ENCODE results near the gene DMD.

DMD gene

DNA sequence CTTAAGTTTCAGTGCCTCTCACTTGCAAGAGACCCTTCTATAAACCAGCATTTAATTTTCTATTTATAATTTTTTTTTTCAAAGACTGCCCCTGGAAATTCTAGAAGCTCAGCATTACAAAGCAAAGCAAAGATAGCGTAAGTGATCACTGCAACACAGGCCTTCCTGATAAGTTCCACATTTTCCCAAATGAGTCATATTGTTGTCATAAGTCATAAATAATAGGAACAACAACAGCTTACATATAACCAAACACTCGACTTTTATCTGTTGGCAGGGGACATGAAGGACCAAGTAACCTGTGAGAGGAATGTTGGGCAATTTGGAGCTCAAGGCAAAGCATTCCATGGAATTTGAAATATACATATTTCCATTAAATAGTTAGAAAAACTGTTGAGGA is 815.5 kb downstream of the DMD start:
- Histone ChIP-seq H3K27ac (no peak overlapping the region), H3K36me3 (ENCODE audit: insufficient read depth, low read length) (no peaks in the 10 kb centered on the region), H3K9me3 (ENCODE audit: low read depth, low read length) (no peaks in the 10 kb centered on the region), H3K4me3 (no peak overlapping the region), H3K9ac (ENCODE audit: insufficient read length) (no peak overlapping the region)
- TF ChIP-seq POLR2AphosphoS5 (IDR thresholded peaks at IDR 0.05; ENCODE audit: borderline replicate concordance, low read depth, low read length) (no peak), EZH2 (IDR thresholded peaks at IDR 0.05) (no peak), FOXP2 (optimal IDR thresholded peaks at IDR 0.05; ENCODE audit: control extremely low read depth, extremely low read length, insufficient read depth) (no peak)
- DNase-seq (ENCODE audit: low read depth, low spot score) = no peak

DNA sequence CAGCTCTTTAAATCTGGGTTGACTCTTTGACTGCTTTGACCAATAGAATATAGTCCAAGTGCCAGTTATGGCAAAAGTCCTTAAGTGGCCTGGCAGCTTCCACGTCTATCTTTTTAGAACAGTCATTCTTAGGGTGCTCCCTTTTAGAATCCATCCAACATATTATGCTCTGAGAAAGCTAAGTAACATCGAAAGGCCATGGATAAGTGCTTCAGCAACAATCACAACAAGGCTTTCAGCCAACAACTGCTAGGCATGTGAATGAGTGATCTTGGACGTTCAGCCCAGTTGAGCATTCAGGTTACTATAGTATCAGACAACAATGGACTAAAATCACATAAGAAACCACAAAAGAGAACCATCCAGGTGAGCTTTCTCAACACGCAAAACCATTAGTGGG is 818.7 kb downstream of the DMD start:
- Histone ChIP-seq H3K9ac (ENCODE audit: insufficient read length) (no peak overlapping the region), H3K4me3 (no peak overlapping the region), H3K27ac (no peak overlapping the region), H3K36me3 (ENCODE audit: insufficient read depth, low read length) (no peaks in the 10 kb centered on the region), H3K9me3 (ENCODE audit: low read depth, low read length) (no peaks in the 10 kb centered on the region)
- TF ChIP-seq FOXP2 (optimal IDR thresholded peaks at IDR 0.05; ENCODE audit: control extremely low read depth, extremely low read length, insufficient read depth) (no peak), POLR2AphosphoS5 (IDR thresholded peaks at IDR 0.05; ENCODE audit: borderline replicate concordance, low read depth, low read length) (no peak), EZH2 (IDR thresholded peaks at IDR 0.05) (no peak)
- DNase-seq (ENCODE audit: low read depth, low spot score) = no peak

DNA sequence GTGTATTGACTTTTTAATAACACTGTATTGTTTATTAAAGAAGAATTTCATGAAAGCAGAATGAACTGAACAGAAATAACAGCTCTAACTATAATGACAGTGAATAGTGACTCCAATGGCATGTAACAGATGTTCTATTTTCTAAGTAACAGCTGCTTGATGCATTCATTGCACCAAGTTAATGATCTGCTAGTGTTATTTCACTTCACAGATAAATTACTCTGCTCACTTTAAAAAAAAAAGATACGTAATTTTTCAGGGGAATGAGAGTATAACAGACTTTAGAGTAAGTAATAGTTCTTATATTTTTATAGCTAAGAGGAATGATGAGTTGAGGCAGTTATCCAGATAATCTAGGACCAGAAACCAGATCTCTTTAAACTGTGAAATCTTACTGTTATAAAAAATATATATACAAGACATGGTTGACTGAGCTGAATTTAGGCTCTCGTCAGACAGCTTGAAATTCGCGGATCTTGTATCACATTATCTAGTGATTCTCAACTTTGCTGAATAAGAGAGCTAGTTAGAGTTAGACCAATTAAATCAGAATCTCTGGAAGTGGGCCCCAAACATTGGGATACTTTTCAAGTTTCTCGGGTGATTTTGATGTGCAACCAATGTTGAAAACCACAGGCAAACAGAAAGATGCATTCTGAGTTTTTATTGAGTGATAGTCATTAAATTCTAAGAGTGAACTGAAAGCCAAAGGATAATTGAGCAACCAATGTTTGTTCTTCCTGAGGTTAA is 840.7 kb downstream of the DMD start:
- TF ChIP-seq EZH2 (IDR thresholded peaks at IDR 0.05) (no peak), FOXP2 (optimal IDR thresholded peaks at IDR 0.05; ENCODE audit: control extremely low read depth, extremely low read length, insufficient read depth) (no peak), POLR2AphosphoS5 (IDR thresholded peaks at IDR 0.05; ENCODE audit: borderline replicate concordance, low read depth, low read length) (no peak)
- Histone ChIP-seq H3K27ac (no peak overlapping the region), H3K36me3 (ENCODE audit: insufficient read depth, low read length) (no peaks in the 10 kb centered on the region), H3K9ac (ENCODE audit: insufficient read length) (no peak overlapping the region), H3K4me3 (no peak overlapping the region), H3K9me3 (ENCODE audit: low read depth, low read length) (no peaks in the 10 kb centered on the region)
- no peak for DNase-seq (ENCODE audit: low read depth, low spot score)

DNA sequence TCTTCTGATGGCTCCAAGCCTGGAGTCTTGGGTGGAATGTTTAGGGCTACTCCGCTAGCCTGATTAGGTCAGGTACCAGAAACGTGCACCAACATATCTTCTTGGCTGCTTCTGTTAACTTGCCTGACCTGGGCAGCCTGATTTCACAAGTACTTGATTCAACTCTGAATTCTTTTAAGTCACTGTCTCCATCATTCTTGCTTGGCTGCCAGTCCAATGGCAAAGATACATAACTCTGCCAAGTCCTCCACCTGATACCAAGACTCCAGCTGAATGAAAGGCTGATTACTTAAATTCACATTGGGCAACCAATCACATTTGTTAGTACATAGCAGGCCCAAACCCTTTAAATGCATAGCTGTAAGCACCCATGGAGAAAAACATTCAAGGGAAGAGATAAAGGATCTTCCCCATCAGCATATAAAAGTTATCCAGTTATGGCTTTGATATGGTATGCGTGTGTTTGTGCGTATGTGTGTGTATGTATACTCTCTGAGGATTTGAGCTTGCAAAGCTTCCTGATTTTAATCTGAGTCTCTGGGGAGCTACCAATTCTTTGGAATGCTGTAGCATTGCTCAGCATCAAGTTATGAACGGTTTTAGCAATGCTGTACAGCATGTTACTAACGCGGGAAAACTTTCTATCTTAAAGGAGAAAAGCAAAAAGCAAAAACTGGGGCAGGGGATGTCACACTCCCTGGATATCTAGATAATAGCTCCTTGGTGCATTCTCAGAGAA is 917.2 kb downstream of the DMD start:
- TF ChIP-seq FOXP2 (optimal IDR thresholded peaks at IDR 0.05; ENCODE audit: control extremely low read depth, extremely low read length, insufficient read depth) (no peak), EZH2 (IDR thresholded peaks at IDR 0.05) (no peak)

DNA sequence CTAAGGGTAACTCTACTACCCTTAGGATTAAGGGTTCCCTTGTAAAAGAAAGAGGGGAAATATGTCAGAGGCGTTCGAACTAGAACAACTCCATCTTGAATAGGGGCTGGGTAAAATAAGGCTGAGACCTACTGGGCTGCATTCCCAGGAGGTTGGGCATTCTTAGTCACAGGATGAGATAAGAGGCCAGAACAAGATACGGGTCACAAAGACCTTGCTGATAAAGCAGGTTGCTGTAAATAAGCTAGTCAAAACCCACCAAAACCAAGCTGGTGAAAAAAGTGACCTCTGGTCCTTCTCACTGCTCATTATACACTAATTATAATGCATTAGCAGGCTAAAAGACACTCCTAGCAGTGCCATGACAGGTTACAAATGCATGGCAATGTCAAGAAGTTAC is 922.0 kb downstream of the DMD start:
- H3K9ac ChIP-seq (ENCODE audit: insufficient read length) = no peak overlapping the region

More for the DNA sequence above, 917.2 kb downstream of the DMD start:
- no peaks in the 10 kb centered on the region for H3K9me3 ChIP-seq (ENCODE audit: low read depth, low read length)
- H3K36me3 ChIP-seq (ENCODE audit: insufficient read depth, low read length) = no peaks in the 10 kb centered on the region
- no peak overlapping the region for H3K4me3 ChIP-seq
- DNase-seq (ENCODE audit: low read depth, low spot score) = no peak
- no peak overlapping the region for H3K9ac ChIP-seq (ENCODE audit: insufficient read length)
- H3K27ac ChIP-seq = no peak overlapping the region

DNA sequence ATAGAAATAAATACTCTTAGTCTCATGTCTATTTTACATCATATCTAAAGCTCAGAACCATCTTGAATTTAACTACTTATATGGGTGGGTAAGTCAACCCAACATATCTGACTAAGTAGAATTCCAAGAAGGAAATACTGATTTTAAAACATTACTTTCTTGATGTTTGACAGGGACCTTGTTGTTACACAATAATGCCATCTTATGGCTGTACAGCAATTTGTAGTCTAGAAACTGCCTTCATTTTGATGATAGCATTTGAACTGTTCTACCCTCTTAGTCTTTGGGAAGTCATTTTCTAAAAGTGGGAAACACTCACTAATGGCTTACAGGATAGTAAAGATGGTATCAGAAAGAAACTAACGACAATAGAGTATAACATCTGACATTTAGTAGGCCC is 929.5 kb downstream of the DMD start:
- no peaks in the 10 kb centered on the region for H3K9me3 ChIP-seq (ENCODE audit: low read depth, low read length)
- H3K27ac ChIP-seq = no peak overlapping the region
- no peaks in the 10 kb centered on the region for H3K36me3 ChIP-seq (ENCODE audit: insufficient read depth, low read length)
- no peak for TF ChIP-seq POLR2AphosphoS5 (IDR thresholded peaks at IDR 0.05; ENCODE audit: borderline replicate concordance, low read depth, low read length)
- no peak for TF ChIP-seq FOXP2 (optimal IDR thresholded peaks at IDR 0.05; ENCODE audit: control extremely low read depth, extremely low read length, insufficient read depth)
- TF ChIP-seq EZH2 (IDR thresholded peaks at IDR 0.05) = no peak
- no peak for DNase-seq (ENCODE audit: low read depth, low spot score)
- no peak overlapping the region for H3K4me3 ChIP-seq
- H3K9ac ChIP-seq (ENCODE audit: insufficient read length) = no peak overlapping the region

More for the DNA sequence above, 922.0 kb downstream of the DMD start:
- Histone ChIP-seq H3K9me3 (ENCODE audit: low read depth, low read length) (no peaks in the 10 kb centered on the region), H3K36me3 (ENCODE audit: insufficient read depth, low read length) (no peaks in the 10 kb centered on the region), H3K27ac (no peak overlapping the region), H3K4me3 (no peak overlapping the region)
- TF ChIP-seq FOXP2 (optimal IDR thresholded peaks at IDR 0.05; ENCODE audit: control extremely low read depth, extremely low read length, insufficient read depth) (no peak), EZH2 (IDR thresholded peaks at IDR 0.05) (no peak), POLR2AphosphoS5 (IDR thresholded peaks at IDR 0.05; ENCODE audit: borderline replicate concordance, low read depth, low read length) (no peak)
- DNase-seq (ENCODE audit: low read depth, low spot score) = no peak

DNA sequence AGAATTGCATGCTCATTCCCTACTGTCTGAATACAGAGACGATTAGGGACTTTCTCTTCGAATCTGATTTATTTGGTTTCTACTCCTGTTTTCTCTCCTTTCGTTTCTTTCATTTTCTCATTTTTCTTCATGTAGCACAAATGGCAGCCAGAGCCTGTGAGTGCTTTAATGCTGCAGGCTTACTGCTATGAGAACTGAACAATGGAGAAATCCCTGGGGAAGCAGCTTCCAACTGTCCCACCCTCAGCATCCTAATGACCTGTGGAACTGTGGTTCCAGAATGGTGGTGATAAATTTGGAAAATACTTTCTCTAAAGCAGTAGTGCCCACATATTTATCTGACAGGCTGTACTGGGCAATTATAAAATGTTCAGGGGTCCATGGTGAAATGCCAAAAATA is 930.4 kb downstream of the DMD start:
- H3K9ac ChIP-seq (ENCODE audit: insufficient read length) = no peak overlapping the region
- TF ChIP-seq EZH2 (IDR thresholded peaks at IDR 0.05) (no peak), POLR2AphosphoS5 (IDR thresholded peaks at IDR 0.05; ENCODE audit: borderline replicate concordance, low read depth, low read length) (no peak), FOXP2 (optimal IDR thresholded peaks at IDR 0.05; ENCODE audit: control extremely low read depth, extremely low read length, insufficient read depth) (no peak)
- no peak overlapping the region for H3K27ac ChIP-seq
- H3K36me3 ChIP-seq (ENCODE audit: insufficient read depth, low read length) = no peaks in the 10 kb centered on the region
- H3K9me3 ChIP-seq (ENCODE audit: low read depth, low read length) = no peaks in the 10 kb centered on the region
- H3K4me3 ChIP-seq = no peak overlapping the region
- no peak for DNase-seq (ENCODE audit: low read depth, low spot score)

DNA sequence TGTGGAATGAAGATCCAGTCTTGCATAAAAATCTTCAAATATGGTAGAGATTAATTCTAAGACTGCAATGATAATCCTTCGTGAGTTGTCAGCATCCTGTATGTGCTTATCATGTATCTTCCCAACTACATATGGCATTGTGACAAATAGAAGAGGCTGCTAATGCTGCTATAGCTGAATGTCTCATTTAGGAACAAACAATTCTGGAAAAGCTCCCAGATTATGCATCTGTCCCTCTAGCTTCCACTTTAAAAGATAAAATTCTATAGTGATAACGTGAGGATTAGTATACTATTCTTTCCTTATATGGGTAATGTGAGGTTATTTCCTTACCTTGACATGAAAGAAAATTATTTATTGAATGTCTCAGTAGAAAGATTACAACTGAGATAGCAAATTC is 930.9 kb downstream of the DMD start:
- H3K9me3 ChIP-seq (ENCODE audit: low read depth, low read length) = no peaks in the 10 kb centered on the region
- no peak for DNase-seq (ENCODE audit: low read depth, low spot score)
- no peaks in the 10 kb centered on the region for H3K36me3 ChIP-seq (ENCODE audit: insufficient read depth, low read length)
- no peak overlapping the region for H3K27ac ChIP-seq
- TF ChIP-seq EZH2 (IDR thresholded peaks at IDR 0.05) (no peak), POLR2AphosphoS5 (IDR thresholded peaks at IDR 0.05; ENCODE audit: borderline replicate concordance, low read depth, low read length) (no peak), FOXP2 (optimal IDR thresholded peaks at IDR 0.05; ENCODE audit: control extremely low read depth, extremely low read length, insufficient read depth) (no peak)
- H3K9ac ChIP-seq (ENCODE audit: insufficient read length) = no peak overlapping the region
- H3K4me3 ChIP-seq = no peak overlapping the region
